NCI-H446 (cell line): Measurements from ENCODE around the gene L1CAM.
A peak's percentile ranks its signal among the peaks of the same experiment; 100 is the strongest.

Experiments used
- DNase-seq, 2 experiments: peaks; one replicate each; lab custom pipeline; 2025; lab: John Stamatoyannopoulos, UW

Gene L1CAM

GRCh38 chrX:153864561-153865320, 21.2 kb downstream of the L1CAM start:
- no peak for DNase-seq

- no peak for DNase-seq
Measured at GRCh38 chrX:153864101-153864500, 21.9 kb downstream of the L1CAM start.

- no peak for DNase-seq
Measured at GRCh38 chrX:153863251-153863991, 22.6 kb downstream of the L1CAM start.

- DNase-seq, result no peak
Measured at GRCh38 chrX:153862369-153863250, 23.4 kb downstream of the L1CAM start.

GRCh38 chrX:153861733-153862310, 24.2 kb downstream of the L1CAM start:
- peak in 1 of 2 experiments; percentile 50 for DNase-seq

GRCh38 chrX:153861151-153861550, 24.8 kb downstream of the L1CAM start:
- DNase-seq, result no peak

- no peak for DNase-seq
Measured at GRCh38 chrX:153857348-153857903, 28.5 kb downstream of the L1CAM start.

GRCh38 chrX:153854702-153855101, 31.3 kb downstream of the L1CAM start:
- no peak for DNase-seq

- DNase-seq, result no peak
Measured at GRCh38 chrX:153853902-153854267, 32.1 kb downstream of the L1CAM start.

GRCh38 chrX:153853180-153853901, 32.6 kb downstream of the L1CAM start:
- DNase-seq, result no peak

GRCh38 chrX:153851981-153852380, 34.0 kb downstream of the L1CAM start:
- no peak for DNase-seq

GRCh38 chrX:153848325-153848724, 37.6 kb downstream of the L1CAM start:
- no peak for DNase-seq

GRCh38 chrX:153845842-153846241, 40.1 kb downstream of the L1CAM start:
- no peak for DNase-seq

GRCh38 chrX:153845195-153845594, 40.8 kb downstream of the L1CAM start:
- no peak for DNase-seq

- DNase-seq, result no peak
Measured at GRCh38 chrX:153844509-153845082, 41.4 kb downstream of the L1CAM start.

GRCh38 chrX:153836921-153837320, 49.1 kb downstream of the L1CAM start:
- DNase-seq, result no peak

- DNase-seq, result no peak
Measured at GRCh38 chrX:153832728-153833127, 53.2 kb downstream of the L1CAM start.

GRCh38 chrX:153831429-153832150, 54.4 kb downstream of the L1CAM start:
- no peak for DNase-seq

GRCh38 chrX:153830640-153831428, 55.1 kb downstream of the L1CAM start:
- peak in 1 of 2 experiments; percentile 26 for DNase-seq
